Ramos (cell line): Measurements from ENCODE around the gene CYP4F12.
"Not testable (repeated sequence)": the region's sequence is repeated elsewhere in the genome, so short reads cannot be mapped to it uniquely, and the experiment has no call there.

ENCODE experiments used
- in situ Hi-C: fragments of 300-500 bp; cut with MboI; formaldehyde crosslinking; loops from one replicate; pipeline ENCODE4 v1.14.3; 2022; ENCODE audit warnings: low sequenced_read_pairs; ENCODE audit not compliant: unreplicated experiment

Gene CYP4F12

GRCh38 chr19:15644816-15645215, 28.1 kb upstream of the CYP4F12 start:
- in situ Hi-C loops = loop anchor here (25.0 kb wide), 1 partner anchor 767 kb away; no protein-coding TSS in a partner anchor

- in situ Hi-C loops = loop anchor here (25.0 kb wide), 1 partner anchor 763 kb away; no protein-coding TSS in a partner anchor
Observed at GRCh38 chr19:15649526-15649925, 23.4 kb upstream of the CYP4F12 start.

GRCh38 chr19:15650123-15650522, 22.8 kb upstream of the CYP4F12 start:
- in situ Hi-C loops = not testable (repeated sequence)

- in situ Hi-C loops = no loop called here
Observed at GRCh38 chr19:15651791-15652190, 21.1 kb upstream of the CYP4F12 start.

- in situ Hi-C loops = no loop called here
Observed at GRCh38 chr19:15652559-15653278, 20.2 kb upstream of the CYP4F12 start.

GRCh38 chr19:15656467-15656866, 16.4 kb upstream of the CYP4F12 start:
- in situ Hi-C loops = no loop called here

GRCh38 chr19:15663247-15663646, 9.6 kb upstream of the CYP4F12 start:
- in situ Hi-C loops = no loop called here

- in situ Hi-C loops = no loop called here
Observed at GRCh38 chr19:15666186-15666585, 6.7 kb upstream of the CYP4F12 start.

GRCh38 chr19:15666883-15667282, 6.0 kb upstream of the CYP4F12 start:
- in situ Hi-C loops = no loop called here

- in situ Hi-C loops = no loop called here
Observed at GRCh38 chr19:15669440-15669839, 3.4 kb upstream of the CYP4F12 start.

GRCh38 chr19:15669891-15670290, 3.0 kb upstream of the CYP4F12 start:
- in situ Hi-C loops = loop anchor here (5.0 kb wide), 1 partner anchor 107 kb away; no protein-coding TSS in a partner anchor

GRCh38 chr19:15671237-15671821, 1.6 kb upstream of the CYP4F12 start:
- in situ Hi-C loops = loop anchor here (5.0 kb wide), 1 partner anchor 106 kb away; no protein-coding TSS in a partner anchor

- in situ Hi-C loops = loop anchor here (5.0 kb wide), 1 partner anchor 105 kb away; no protein-coding TSS in a partner anchor
Observed at GRCh38 chr19:15671891-15672579, 852 bp upstream of the CYP4F12 start.

- in situ Hi-C loops = loop anchor here (5.0 kb wide), 1 partner anchor 104 kb away; no protein-coding TSS in a partner anchor
Observed at GRCh38 chr19:15673176-15673654, 328 bp downstream of the CYP4F12 start.

GRCh38 chr19:15675560-15675959, 2.7 kb downstream of the CYP4F12 start:
- in situ Hi-C loops = no loop called here

- in situ Hi-C loops = no loop called here
Observed at GRCh38 chr19:15679089-15679488, 6.2 kb downstream of the CYP4F12 start.

GRCh38 chr19:15679865-15680264, 7.0 kb downstream of the CYP4F12 start:
- in situ Hi-C loops = not testable (repeated sequence)

GRCh38 chr19:15680478-15681322, 7.8 kb downstream of the CYP4F12 start:
- in situ Hi-C loops = no loop called here

GRCh38 chr19:15683411-15683810, 10.5 kb downstream of the CYP4F12 start:
- in situ Hi-C loops = no loop called here

- in situ Hi-C loops = no loop called here
Observed at GRCh38 chr19:15684828-15685227, 11.9 kb downstream of the CYP4F12 start.
